SK-N-SH treated with all-trans-retinoic acid at 6 μM for 48 hours (cell line): Measurements from ENCODE around the gene SLC28A1.

Experiments
- CSDC2 ChIP-seq: fragments of 250-450 bp; sonication (Bioruptor Pico); IDR thresholded peaks from 2 replicates; pipeline ENCODE4 v1.5.0; 2020; ENCODE audit warnings: mild to moderate bottlenecking, moderate library complexity
- ESRRG ChIP-seq: fragments of 250-450 bp; sonication (Bioruptor Pico); IDR thresholded peaks from 2 replicates; pipeline ENCODE4 v1.6.1; 2021; ENCODE audit warnings: mild to moderate bottlenecking
- POU6F1 ChIP-seq: fragments of 250-450 bp; sonication (Bioruptor Pico); IDR thresholded peaks from 2 replicates; pipeline ENCODE4 v1.8.0; 2021; ENCODE audit warnings: low read depth, mild to moderate bottlenecking, moderate library complexity, borderline replicate concordance
- PPARA ChIP-seq: fragments of 250-450 bp; sonication (Bioruptor Pico); IDR thresholded peaks from 2 replicates; pipeline ENCODE4 v1.5.0; 2020; ENCODE audit warnings: mild to moderate bottlenecking, borderline replicate concordance
- RARB ChIP-seq: fragments of 250-450 bp; sonication (Bioruptor Pico); IDR thresholded peaks from 2 replicates; pipeline ENCODE4 v1.8.0; 2021; ENCODE audit warnings: mild to moderate bottlenecking, moderate library complexity
- ZC3H10 ChIP-seq: fragments of 250-450 bp; sonication (Bioruptor Pico); IDR thresholded peaks from 2 replicates; pipeline ENCODE4 v1.5.1; 2021; ENCODE audit warnings: mild to moderate bottlenecking, moderate library complexity
- ZFP3 ChIP-seq: fragments of 250-450 bp; sonication (Bioruptor Pico); IDR thresholded peaks from 2 replicates; pipeline ENCODE4 v1.5.0; 2020; ENCODE audit warnings: mild to moderate bottlenecking, moderate library complexity
- ZFP30 ChIP-seq: fragments of 450-650 bp; formaldehyde crosslinking; IDR thresholded peaks from 2 replicates; pipeline ENCODE4 v1.5.0; 2022; ENCODE audit warnings: mild to moderate bottlenecking, moderate library complexity
- ZNF565 ChIP-seq: fragments of 450-650 bp; formaldehyde crosslinking; conservative IDR thresholded peaks from 2 replicates; pipeline ENCODE4 v1.5.0; 2020; ENCODE audit warnings: low read depth, mild to moderate bottlenecking, moderate library complexity
- ZNF8 ChIP-seq: fragments of 450-650 bp; formaldehyde crosslinking; IDR thresholded peaks from 2 replicates; pipeline ENCODE4 v1.5.0; 2020; ENCODE audit warnings: mild to moderate bottlenecking, moderate library complexity
- TF ChIP-seq, protein P1 (sequence below): fragments of 250-450 bp; sonication (Bioruptor Pico); IDR thresholded peaks from 2 replicates; pipeline ENCODE4 v1.8.0; 2020; ENCODE audit warnings: mild to moderate bottlenecking, moderate library complexity, borderline replicate concordance

- TF ChIP-seq RARB (CRISPR knock-in tag) (no peak), ZC3H10 (CRISPR knock-in tag) (no peak), PPARA (CRISPR knock-in tag) (no peak), ZFP3 (no peak), ZNF565 (CRISPR knock-in tag) (no peak), POU6F1 (no peak), ZFP30 (CRISPR knock-in tag) (no peak), CSDC2 (CRISPR knock-in tag) (no peak), ZNF8 (CRISPR knock-in tag) (no peak), ESRRG (CRISPR knock-in tag) (no peak)
- TF ChIP-seq, protein P1, sequence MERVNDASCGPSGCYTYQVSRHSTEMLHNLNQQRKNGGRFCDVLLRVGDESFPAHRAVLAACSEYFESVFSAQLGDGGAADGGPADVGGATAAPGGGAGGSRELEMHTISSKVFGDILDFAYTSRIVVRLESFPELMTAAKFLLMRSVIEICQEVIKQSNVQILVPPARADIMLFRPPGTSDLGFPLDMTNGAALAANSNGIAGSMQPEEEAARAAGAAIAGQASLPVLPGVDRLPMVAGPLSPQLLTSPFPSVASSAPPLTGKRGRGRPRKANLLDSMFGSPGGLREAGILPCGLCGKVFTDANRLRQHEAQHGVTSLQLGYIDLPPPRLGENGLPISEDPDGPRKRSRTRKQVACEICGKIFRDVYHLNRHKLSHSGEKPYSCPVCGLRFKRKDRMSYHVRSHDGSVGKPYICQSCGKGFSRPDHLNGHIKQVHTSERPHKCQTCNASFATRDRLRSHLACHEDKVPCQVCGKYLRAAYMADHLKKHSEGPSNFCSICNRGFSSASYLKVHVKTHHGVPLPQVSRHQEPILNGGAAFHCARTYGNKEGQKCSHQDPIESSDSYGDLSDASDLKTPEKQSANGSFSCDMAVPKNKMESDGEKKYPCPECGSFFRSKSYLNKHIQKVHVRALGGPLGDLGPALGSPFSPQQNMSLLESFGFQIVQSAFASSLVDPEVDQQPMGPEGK (CRISPR knock-in tag) = no peak
Observed at GRCh38 chr15:84961707-84962106, 77.2 kb downstream of the SLC28A1 start.
